GM12878 (cell line): ENCODE measurements around the gene PCNX1. TPM values are rescaled to one million over a fixed set of nuclear protein-coding genes. Genes with fewer than 3 reads are reported as not detected.

Source experiments
- ATAC-seq: fragments of 200-7000 bp; cut with Tn5 transposase; 3 replicates; pipeline ENCODE4 v1.9.1; 2020; ENCODE audit warnings: mild to moderate bottlenecking, moderate library complexity
- BruUV-seq: library from RNA; stranded (reverse); fragments of 400-500 nt; replicated peaks from 2 replicates; lab custom pipeline; 2021; lab: Mats Ljungman, UMichigan
- CTCF ChIA-PET: fragments of 300-600 bp; sonication (Branson Sonifier 250); formaldehyde crosslinking; extraction: SDS; loops from one replicate; lab custom pipeline; 2021; ENCODE audit warnings: inconsistent platforms; lab: Yijun Ruan, JAX
- POLR2A ChIA-PET: fragments of 350-600 bp; formaldehyde crosslinking; extraction: SDS; loops from one replicate; lab custom pipeline; 2021; ENCODE audit warnings: inconsistent platforms; lab: Charles Lee
- RAD21 ChIA-PET: fragments of 300-600 bp; sonication (Branson Sonifier 250); formaldehyde crosslinking; loops from one replicate; lab custom pipeline; 2023; ENCODE audit warnings: antibody characterized with exemption; ENCODE audit not compliant: unreplicated experiment; lab: Charles Lee
- SMC1A ChIA-PET: fragments of 300-600 bp; sonication (Branson Sonifier 250); formaldehyde crosslinking; loops from one replicate; lab custom pipeline; 2023; ENCODE audit not compliant: unreplicated experiment, uncharacterized antibody; lab: Charles Lee
- DNase-seq: peaks from one replicate; pipeline ENCODE4 v3.0.0-alpha.2; 2011; ENCODE audit warnings: low read depth, low spot score
- FAIRE-seq: peaks from 3 replicates; lab custom pipeline; 2011; peaks lifted over from hg19 to GRCh38; lab: Jason Lieb, UNC
- H2AFZ ChIP-seq: 2 replicates; pipeline ENCODE4 v1.6.0; 2011; ENCODE audit warnings: low read depth, low read length, control low read depth; ENCODE audit not compliant: control insufficient read depth
- H3K27ac ChIP-seq: 2 replicates; pipeline ENCODE4 v1.5.1; 2011; ENCODE audit warnings: control low read depth; ENCODE audit not compliant: control insufficient read depth, insufficient read depth
- H3K27me3 ChIP-seq, 2 experiments: replicated peaks in 1 of 2; 2 replicates each; pipeline versions ENCODE4 v1.6.0 to v1.6.1; 2011; ENCODE audit warnings: low read length in 1 of 2; ENCODE audit not compliant: control insufficient read depth in 2 of 2, insufficient read depth in 2 of 2
- H3K36me3 ChIP-seq, 2 experiments: 2 replicates each; pipeline ENCODE4 v1.5.1; 2011; ENCODE audit warnings: low read length in 1 of 2; ENCODE audit not compliant: control insufficient read depth in 2 of 2, insufficient read depth in 2 of 2
- H3K4me1 ChIP-seq: 2 replicates; pipeline ENCODE4 v1.6.1; 2011; ENCODE audit warnings: mild to moderate bottlenecking, low read length, moderate library complexity, mixed read lengths; ENCODE audit not compliant: control insufficient read depth, insufficient read depth
- H3K4me2 ChIP-seq: 2 replicates; pipeline ENCODE4 v1.6.0; 2011; ENCODE audit warnings: control low read depth; ENCODE audit not compliant: control insufficient read depth, insufficient read depth
- H3K4me3 ChIP-seq: fragments of 200-600 bp; sonication (generic); 2 replicates; pipeline ENCODE4 v1.5.1; 2016
- H3K79me2 ChIP-seq: 2 replicates; pipeline ENCODE4 v1.6.0; 2011; ENCODE audit warnings: low read length; ENCODE audit not compliant: control insufficient read depth, insufficient read depth
- H3K9ac ChIP-seq: 2 replicates; pipeline ENCODE4 v1.8.0; 2011; ENCODE audit warnings: low read length, control low read depth, mixed read lengths; ENCODE audit not compliant: control insufficient read depth, insufficient read depth
- H3K9me3 ChIP-seq: replicated peaks from 3 replicates; pipeline ENCODE4 v1.5.1; 2011; ENCODE audit warnings: mild to moderate bottlenecking, low read length; ENCODE audit not compliant: control insufficient read depth, insufficient read depth
- H4K20me1 ChIP-seq: 2 replicates; pipeline ENCODE4 v1.6.0; 2011; ENCODE audit not compliant: control insufficient read depth, insufficient read depth
- JUNB ChIP-seq: IDR thresholded peaks from 2 replicates; pipeline ENCODE4 v1.6.1; 2016; ENCODE audit warnings: antibody characterized with exemption, mild to moderate bottlenecking
- KLF5 ChIP-seq: fragments of 450-650 bp; IDR thresholded peaks from 2 replicates; pipeline ENCODE4 v1.6.1; 2014; ENCODE audit warnings: mild to moderate bottlenecking; ENCODE audit not compliant: partially characterized antibody
- RUNX3 ChIP-seq: IDR thresholded peaks from 2 replicates; pipeline ENCODE4 v1.6.1; 2012; ENCODE audit warnings: low read length, inconsistent platforms
- WGBS: methylation state at CpG from one replicate; pipeline ENCODE4 v1.1.6; 2016; ENCODE audit warnings: low lambda C conversion rate; ENCODE audit not compliant: insufficient replicate concordance, insufficient coverage; ENCODE audit errors: missing lambda C conversion rate; 5-methylcytosine and 5-hydroxymethylcytosine counted together
- in situ Hi-C: fragments of 300-500 bp; cut with MboI; formaldehyde crosslinking; loops from 9 replicates; pipeline ENCODE4 v1.14.3; 2018; ENCODE audit warnings: mixed read lengths
- intact Hi-C: fragments of 100-400 bp; cut with micrococcal nuclease; formaldehyde crosslinking; loops from one replicate; pipeline ENCODE4 v1.14.2; 2022; ENCODE audit not compliant: unreplicated experiment
- polyA plus RNA-seq, 11 experiments: library from polyadenylated mRNA; depleted of rRNA in 4 of 11; unstranded in 6 of 11; stranded (reverse) in 5 of 11; fragments of >200 nt; fragmentation: Nextera tagmentation in 4 of 11; fragmentation: Illumina TruSeq in 1 of 11; extraction: Ambion mirVana in 4 of 11; extraction: Trizol in 1 of 11; gene quantifications; 1 replicate in 1 of 11; 2 replicates in 10 of 11; pipeline versions ENCODE4 v1.2.1 to v1.2.3, GENCODE V29; 2011 to 2016; ENCODE audit warnings: inconsistent platforms in 2 of 11, missing spikeins in 2 of 11, low read depth in 1 of 11
- total RNA-seq, 4 experiments: library from RNA; depleted of rRNA in 3 of 4; stranded (reverse); fragments of >200 nt in 3 of 4; fragmentation: Illumina TruSeq in 1 of 4; extraction: Trizol in 1 of 4; gene quantifications; 2 replicates each; pipeline versions ENCODE4 v1.2.1 to v1.2.3, GENCODE V29; 2013 to 2021
- TF ChIP-seq, protein P1 (sequence below): fragments of 450-650 bp; IDR thresholded peaks from 2 replicates; pipeline ENCODE4 v1.6.1; 2017; ENCODE audit warnings: mild to moderate bottlenecking, moderate library complexity

Gene PCNX1
- total and polyA plus RNA-seq, 10 of the 15 experiments (the other 5 are each of a cell fraction or from before 2014, with no cell fraction given), result 4.6 to 53.9 (median 20.5) TPM

GRCh38 chr14:71021347-71022011 lies 114.2 kb downstream of the PCNX1 start:
- SMC1A ChIA-PET, result interaction anchor here (0.6 to 2.5 kb wide), 3 partner anchors 9 to 1326 kb away, joined by 3 to 9 read pairs (median 3); no protein-coding TSS in a partner anchor
- CTCF ChIA-PET, result interaction anchor here (0.6 to 1.6 kb wide), 3 partner anchors 9 to 514 kb away, joined by 3 to 7 read pairs (median 3); no protein-coding TSS in a partner anchor
- H3K4me1 ChIP-seq, result no peaks in the 10 kb centered on the region
- H3K4me2 ChIP-seq, result no peak overlapping the region
- no peak overlapping the region for H3K4me3 ChIP-seq
- H2AFZ ChIP-seq, result no peak overlapping the region
- intact Hi-C loops (no loop called here), in situ Hi-C loops (no loop called here)
- H4K20me1 ChIP-seq, result no peaks in the 10 kb centered on the region
- no peak overlapping the region for H3K9ac ChIP-seq
- TF ChIP-seq, protein P1, sequence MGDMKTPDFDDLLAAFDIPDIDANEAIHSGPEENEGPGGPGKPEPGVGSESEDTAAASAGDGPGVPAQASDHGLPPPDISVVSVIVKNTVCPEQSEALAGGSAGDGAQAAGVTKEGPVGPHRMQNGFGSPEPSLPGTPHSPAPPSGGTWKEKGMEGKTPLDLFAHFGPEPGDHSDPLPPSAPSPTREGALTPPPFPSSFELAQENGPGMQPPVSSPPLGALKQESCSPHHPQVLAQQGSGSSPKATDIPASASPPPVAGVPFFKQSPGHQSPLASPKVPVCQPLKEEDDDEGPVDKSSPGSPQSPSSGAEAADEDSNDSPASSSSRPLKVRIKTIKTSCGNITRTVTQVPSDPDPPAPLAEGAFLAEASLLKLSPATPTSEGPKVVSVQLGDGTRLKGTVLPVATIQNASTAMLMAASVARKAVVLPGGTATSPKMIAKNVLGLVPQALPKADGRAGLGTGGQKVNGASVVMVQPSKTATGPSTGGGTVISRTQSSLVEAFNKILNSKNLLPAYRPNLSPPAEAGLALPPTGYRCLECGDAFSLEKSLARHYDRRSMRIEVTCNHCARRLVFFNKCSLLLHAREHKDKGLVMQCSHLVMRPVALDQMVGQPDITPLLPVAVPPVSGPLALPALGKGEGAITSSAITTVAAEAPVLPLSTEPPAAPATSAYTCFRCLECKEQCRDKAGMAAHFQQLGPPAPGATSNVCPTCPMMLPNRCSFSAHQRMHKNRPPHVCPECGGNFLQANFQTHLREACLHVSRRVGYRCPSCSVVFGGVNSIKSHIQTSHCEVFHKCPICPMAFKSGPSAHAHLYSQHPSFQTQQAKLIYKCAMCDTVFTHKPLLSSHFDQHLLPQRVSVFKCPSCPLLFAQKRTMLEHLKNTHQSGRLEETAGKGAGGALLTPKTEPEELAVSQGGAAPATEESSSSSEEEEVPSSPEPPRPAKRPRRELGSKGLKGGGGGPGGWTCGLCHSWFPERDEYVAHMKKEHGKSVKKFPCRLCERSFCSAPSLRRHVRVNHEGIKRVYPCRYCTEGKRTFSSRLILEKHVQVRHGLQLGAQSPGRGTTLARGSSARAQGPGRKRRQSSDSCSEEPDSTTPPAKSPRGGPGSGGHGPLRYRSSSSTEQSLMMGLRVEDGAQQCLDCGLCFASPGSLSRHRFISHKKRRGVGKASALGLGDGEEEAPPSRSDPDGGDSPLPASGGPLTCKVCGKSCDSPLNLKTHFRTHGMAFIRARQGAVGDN, result no peak
- peak; percentile 25; the same call in 1 of the 2 replicates for TF ChIP-seq RUNX3
- TF ChIP-seq KLF5, result no peak
- peak; percentile 18; the same call in 1 of the 2 replicates for TF ChIP-seq JUNB
- peaks cover 0 to 13% of the 10 kb centered on the region in 2 experiments; a peak in 2 of 4 replicates for H3K36me3 ChIP-seq
- no TSS peak for BruUV-seq
- ATAC-seq (no peak), DNase-seq (no peak), FAIRE-seq (no peak)
- no peaks in the 10 kb centered on the region for H3K79me2 ChIP-seq
- H3K9me3 ChIP-seq, result no peaks in the 10 kb centered on the region; the same call in 1 of the 3 replicates
- POLR2A ChIA-PET, result no interaction called here
- RAD21 ChIA-PET, result no interaction called here
- 100% methylated on average over 1 of the region's 1 CpG for WGBS
- no peak overlapping the region for H3K27ac ChIP-seq
- no peaks in the 10 kb centered on the region for H3K27me3 ChIP-seq
